ENCODE data around the gene PDGFRB.

Gene PDGFRB

DNA sequence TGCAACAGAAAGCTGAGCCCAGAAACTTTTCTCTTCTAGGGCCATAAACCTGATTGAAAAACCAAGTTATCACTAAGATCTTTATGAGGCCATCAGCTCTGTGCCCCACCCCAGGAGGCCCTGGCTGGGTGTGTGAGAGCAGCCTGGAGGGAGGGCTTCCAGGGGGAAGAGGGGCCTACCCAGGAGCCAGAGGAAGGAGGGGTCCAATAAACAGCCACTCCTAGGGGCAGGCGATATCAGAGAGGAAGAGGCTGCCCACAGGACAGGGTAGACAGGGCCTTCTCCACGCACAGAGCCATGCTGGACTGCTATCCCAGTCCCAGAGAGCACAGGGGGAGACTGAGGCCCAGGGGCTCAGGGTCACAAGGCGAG lies 6.5 kb upstream of the PDGFRB start:
- DNase-seq, result no peak

- no peak for DNase-seq
Observed at GRCh38 chr5:150161242-150162141, 5.8 kb upstream of the PDGFRB start.

- no peak for DNase-seq
Observed at GRCh38 chr5:150160448-150161081, 4.9 kb upstream of the PDGFRB start.

DNA sequence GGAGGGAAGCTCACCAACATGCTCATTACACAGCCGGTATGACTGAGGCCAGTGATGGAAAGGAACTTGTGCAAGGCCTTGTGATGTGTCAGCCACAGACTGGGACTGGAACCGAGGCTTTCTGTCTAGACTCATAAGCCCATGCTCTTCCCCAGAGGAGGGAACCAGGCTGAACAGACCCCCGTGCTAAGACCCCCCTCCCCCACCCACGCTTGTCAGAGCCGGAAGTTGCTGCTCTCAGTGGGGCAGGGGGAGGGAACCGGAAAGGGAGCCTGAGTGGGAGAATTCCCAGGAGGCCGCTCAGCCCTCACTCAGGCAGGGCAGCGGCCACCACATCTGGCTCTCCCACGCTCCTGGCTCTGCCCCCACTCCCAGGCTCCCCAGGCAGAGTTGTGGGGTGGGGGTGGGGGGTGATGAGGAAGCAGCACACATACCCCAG lies 4.1 kb upstream of the PDGFRB start:
- DNase-seq, result no peak

DNA sequence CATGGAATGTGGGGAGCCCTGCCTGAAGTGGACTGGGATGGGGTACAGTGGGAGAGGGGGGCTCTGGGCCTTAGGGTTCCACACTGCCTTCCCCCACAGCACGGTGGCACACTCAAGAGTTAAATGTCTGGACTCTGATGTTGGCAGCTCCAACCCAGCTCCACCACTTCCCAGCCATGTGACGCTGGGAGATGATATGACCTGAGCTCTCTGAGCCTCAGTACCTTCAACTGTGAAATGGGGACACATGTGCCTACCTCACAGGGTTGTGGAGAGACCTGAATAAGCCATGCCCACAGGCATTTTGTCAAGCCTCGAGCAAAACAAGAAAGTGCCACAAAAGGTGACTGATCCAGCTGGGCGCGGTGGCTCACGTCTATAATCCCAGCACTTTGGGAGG lies 3.4 kb upstream of the PDGFRB start:
- DNase-seq, result no peak

DNA sequence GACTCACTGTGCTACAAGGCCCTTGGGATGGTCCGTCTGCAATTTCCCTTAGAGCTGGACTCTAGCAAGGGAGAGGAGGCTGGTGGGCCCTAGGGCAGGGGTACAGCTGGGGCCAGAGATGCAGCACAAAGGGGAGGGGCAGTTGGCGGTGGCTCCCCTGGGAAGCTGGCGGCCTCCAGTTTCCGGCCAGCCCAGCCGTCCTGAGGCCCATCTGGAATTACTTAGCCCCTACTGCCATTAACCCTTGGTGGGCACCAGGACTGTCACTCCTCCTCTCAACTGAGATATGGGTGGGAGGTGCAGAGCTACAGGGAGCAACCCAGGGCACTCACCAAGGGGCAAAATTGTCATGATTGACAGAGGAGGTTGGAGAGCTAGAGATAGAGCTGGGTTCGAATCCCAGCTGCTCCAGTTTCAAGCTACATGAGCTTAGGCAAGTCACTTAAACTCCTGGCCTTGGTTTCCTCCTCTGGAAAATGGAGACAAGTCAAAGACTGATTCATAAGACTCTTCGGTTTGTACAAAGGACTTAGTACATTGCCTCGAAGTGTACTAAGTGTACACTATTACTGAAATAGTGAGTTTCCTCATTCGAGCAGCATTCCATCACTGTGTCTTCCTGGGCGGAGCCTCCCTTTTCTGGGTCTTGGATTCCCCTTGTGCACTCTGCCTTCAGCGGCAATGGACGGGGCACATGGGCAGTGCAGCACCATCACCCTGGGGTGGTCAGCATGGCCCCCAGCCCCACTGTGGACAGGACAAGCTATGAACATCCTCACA lies 2.7 kb upstream of the PDGFRB start:
- DNase-seq, result no peak

- DNase-seq, result no peak
Observed at GRCh38 chr5:150157168-150157567, 1.5 kb upstream of the PDGFRB start.

GRCh38 chr5:150156540-150156939 lies 895 bp upstream of the PDGFRB start:
- DNase-seq, result no peak

- DNase-seq, result no peak
Observed at GRCh38 chr5:150156027-150156368, 353 bp upstream of the PDGFRB start.

- DNase-seq, result no peak
Observed at GRCh38 chr5:150154618-150155128, 972 bp downstream of the PDGFRB start.

- no peak for DNase-seq
Observed at GRCh38 chr5:150153957-150154617, 1.6 kb downstream of the PDGFRB start.

GRCh38 chr5:150153483-150153882 lies 2.2 kb downstream of the PDGFRB start:
- no peak for DNase-seq

DNA sequence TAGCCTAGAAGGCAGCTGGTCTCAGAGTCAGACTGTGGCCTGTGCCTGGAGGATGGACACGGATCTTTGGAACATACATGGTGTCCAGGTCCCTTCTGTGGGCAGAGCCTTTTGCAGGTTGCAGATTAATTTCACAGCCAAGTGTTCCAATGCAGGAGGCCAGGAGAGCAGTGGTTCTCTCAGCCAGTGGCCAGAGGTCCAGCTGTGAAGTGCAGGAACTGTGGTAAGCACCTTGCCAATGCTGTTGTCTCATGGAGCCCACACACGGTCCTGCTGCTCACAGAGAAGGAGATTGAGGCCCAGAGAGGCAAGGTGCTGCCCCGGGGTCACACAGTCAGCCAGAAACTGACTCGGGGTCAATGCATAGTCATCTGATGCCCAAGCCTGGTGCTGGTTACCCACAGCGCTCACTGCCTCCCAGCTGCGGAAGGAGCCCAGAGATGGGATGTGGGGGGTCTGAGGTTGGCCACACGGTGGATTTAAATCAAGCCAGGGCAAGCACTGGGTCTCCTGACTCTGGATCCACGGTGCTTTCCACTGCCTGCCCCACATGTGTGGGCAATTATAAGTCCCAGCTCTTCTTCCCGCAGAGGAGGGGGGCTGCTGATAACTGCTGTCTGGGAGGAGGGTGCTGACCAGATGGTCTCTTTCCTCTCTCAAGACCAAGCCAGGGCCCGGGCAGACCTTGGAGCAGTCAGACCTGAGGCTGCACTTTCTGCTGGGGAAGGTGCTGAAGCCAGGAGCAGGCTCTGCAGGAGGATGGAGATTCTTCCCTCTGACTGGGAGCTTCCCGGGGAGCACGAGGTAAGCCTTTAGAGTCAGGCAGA lies 2.8 kb downstream of the PDGFRB start:
- no peak for DNase-seq

GRCh38 chr5:150149618-150150017 lies 6.0 kb downstream of the PDGFRB start:
- DNase-seq, result no peak

DNA sequence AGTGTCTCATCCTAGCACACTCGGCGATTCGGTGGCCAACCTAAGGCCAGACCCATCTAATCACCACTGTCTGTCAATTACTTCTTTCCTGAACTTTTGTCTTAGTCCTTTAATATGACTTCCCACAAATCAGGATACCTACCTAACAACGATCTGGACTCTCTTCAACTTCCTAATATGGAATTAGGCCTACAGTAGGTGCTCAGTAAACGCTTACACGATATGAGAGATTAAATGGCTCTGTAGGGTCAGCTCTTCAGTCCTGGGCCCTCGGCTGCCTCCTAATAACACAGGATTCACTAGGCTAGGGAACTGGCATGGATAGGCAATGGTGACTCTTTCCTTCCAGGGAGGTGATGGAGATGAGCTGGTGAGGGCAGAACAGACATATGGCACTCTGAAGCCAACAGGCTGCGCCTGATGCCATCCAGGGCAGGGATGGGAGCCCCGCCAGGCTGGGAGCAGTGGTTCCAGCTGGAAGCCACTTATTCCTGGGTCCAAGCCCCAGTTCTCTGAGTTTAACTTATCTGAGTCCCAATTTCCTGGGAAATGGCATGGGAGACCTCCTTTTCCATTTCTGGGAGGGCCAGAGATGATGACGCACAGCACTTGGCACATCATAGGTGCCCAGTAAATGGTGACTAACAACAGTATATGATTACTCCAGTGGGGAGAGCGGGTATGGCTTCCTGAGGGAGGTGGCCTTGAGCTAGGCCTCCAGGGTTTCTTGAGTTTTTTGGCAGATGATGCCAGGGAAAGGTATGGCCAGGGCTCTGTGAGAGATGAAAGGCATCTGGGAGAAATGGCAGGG lies 7.3 kb downstream of the PDGFRB start:
- DNase-seq, result no peak

DNA sequence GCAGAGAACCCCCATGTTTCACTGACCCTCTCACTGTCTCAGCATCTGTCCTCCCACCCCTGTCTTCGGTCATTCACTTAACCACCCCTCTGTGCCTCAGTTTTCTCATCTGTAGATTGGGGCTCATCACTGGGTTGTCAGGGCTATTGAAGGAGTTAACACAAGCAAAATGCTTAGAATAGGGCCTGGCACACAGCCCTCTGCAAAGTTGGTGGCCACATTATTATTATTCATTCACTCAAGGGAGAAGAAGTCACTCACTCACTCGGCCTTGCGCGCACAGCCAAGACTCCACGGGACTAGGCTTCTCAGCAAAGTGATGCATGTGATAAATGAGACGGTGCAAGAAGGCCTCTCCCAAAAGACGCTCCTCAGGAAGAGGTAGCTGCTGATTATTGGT lies 8.0 kb downstream of the PDGFRB start:
- no peak for DNase-seq

- DNase-seq, result no peak
Observed at GRCh38 chr5:150146862-150147601, 8.6 kb downstream of the PDGFRB start.

GRCh38 chr5:150146235-150146634 lies 9.4 kb downstream of the PDGFRB start:
- DNase-seq, result no peak

- no peak for DNase-seq
Observed at GRCh38 chr5:150144879-150145278, 10.8 kb downstream of the PDGFRB start.

DNA sequence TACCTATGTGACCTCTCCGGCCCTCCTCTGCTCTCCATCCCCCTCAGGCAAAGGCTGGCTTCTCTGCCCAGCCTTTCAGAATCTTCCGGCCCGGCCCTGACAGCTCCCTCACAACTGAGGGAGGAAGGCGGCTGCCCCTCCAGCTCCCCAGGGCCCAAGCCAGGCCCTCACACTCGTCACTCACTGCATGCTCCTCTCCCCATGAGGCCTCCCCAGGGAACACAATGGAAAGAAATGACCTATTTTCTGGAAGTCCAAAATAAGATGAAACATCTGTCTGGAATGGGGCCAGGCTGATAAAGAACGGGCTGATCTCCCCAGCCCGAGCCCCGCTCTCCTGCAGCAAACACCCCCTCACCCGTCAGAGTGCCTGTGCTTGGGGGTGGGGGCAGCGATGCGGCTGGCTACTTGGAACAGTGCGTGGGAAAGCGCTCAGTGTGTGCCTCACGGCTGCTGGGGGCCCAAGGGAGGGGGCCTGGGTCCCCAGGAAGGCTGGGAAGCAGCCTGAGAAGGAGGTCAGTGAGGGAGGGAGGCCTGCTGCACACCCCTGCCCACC lies 11.3 kb downstream of the PDGFRB start:
- no peak for DNase-seq
